Iris pigment epithelial cell (primary cell): Measurements from ENCODE around the gene CTBP2.
A peak's percentile ranks its signal among the peaks of the same experiment; 100 is the strongest.

Experiments used
- DNase-seq: peaks from one replicate; pipeline ENCODE4 v3.0.0-alpha.2; 2011; ENCODE audit warnings: low read depth

The CTBP2 gene

GRCh38 chr10:125043841-125044658 lies 116.3 kb downstream of the CTBP2 start:
- peak; percentile 27 for DNase-seq

GRCh38 chr10:125041856-125042506 lies 118.4 kb downstream of the CTBP2 start:
- DNase-seq = no peak

- DNase-seq = no peak
These were observed 121.0 kb downstream of the CTBP2 start for GRCh38 chr10:125039354-125039769.

- no peak for DNase-seq
These were observed 121.7 kb downstream of the CTBP2 start for GRCh38 chr10:125038637-125039036.

GRCh38 chr10:125037145-125037877 lies 123.1 kb downstream of the CTBP2 start:
- DNase-seq = peak; percentile 87

- no peak for DNase-seq
These were observed 124.6 kb downstream of the CTBP2 start for GRCh38 chr10:125035588-125036295.

- peak; percentile 85 for DNase-seq
These were observed 125.2 kb downstream of the CTBP2 start for GRCh38 chr10:125035136-125035535.

- peak; percentile 33 for DNase-seq
These were observed 125.7 kb downstream of the CTBP2 start for GRCh38 chr10:125034675-125035074.

- DNase-seq = no peak
These were observed 127.0 kb downstream of the CTBP2 start for GRCh38 chr10:125033146-125033924.

GRCh38 chr10:125032474-125033020 lies 127.8 kb downstream of the CTBP2 start:
- no peak for DNase-seq

- DNase-seq = no peak
These were observed 129.7 kb downstream of the CTBP2 start for GRCh38 chr10:125030567-125031197.

GRCh38 chr10:125029584-125030242 lies 130.7 kb downstream of the CTBP2 start:
- DNase-seq = peak; percentile 65

GRCh38 chr10:125027871-125028869 lies 132.2 kb downstream of the CTBP2 start:
- peak; percentile 36 for DNase-seq

- DNase-seq = no peak
These were observed 133.2 kb downstream of the CTBP2 start for GRCh38 chr10:125026974-125027735.

GRCh38 chr10:125026036-125026931 lies 134.1 kb downstream of the CTBP2 start:
- DNase-seq = no peak

- peak; percentile 71 for DNase-seq
These were observed 135.0 kb downstream of the CTBP2 start for GRCh38 chr10:125025341-125025740.
